GM10248 (cell line): ENCODE results near the gene RABL3.
"Not testable (repeated sequence)": the region's sequence is repeated elsewhere in the genome, so short reads cannot be mapped to it uniquely, and the experiment has no call there.

Source experiments
- CTCF ChIA-PET: fragments of 300-600 bp; sonication (Branson Sonifier 250); formaldehyde crosslinking; extraction: SDS; loops from one replicate; lab custom pipeline; 2021; ENCODE audit warnings: antibody characterized with exemption; lab: Yijun Ruan, JAX
- POLR2A ChIA-PET: fragments of 350-650 bp; sonication (Branson Sonifier 250); formaldehyde crosslinking; extraction: SDS; loops from one replicate; lab custom pipeline; 2020; ENCODE audit warnings: antibody characterized with exemption; lab: Yijun Ruan, JAX
- DNase-seq: peaks from one replicate; pipeline ENCODE4 v3.0.0; 2012; ENCODE audit errors: extremely low spot score
- TF ChIP-seq, protein P1 (sequence below): IDR thresholded peaks from 2 replicates; pipeline ENCODE4 v1.5.1; 2012; ENCODE audit warnings: mild to moderate bottlenecking, low read depth; ENCODE audit errors: extremely low read depth, missing control alignments, control extremely low read depth

The RABL3 gene

DNA sequence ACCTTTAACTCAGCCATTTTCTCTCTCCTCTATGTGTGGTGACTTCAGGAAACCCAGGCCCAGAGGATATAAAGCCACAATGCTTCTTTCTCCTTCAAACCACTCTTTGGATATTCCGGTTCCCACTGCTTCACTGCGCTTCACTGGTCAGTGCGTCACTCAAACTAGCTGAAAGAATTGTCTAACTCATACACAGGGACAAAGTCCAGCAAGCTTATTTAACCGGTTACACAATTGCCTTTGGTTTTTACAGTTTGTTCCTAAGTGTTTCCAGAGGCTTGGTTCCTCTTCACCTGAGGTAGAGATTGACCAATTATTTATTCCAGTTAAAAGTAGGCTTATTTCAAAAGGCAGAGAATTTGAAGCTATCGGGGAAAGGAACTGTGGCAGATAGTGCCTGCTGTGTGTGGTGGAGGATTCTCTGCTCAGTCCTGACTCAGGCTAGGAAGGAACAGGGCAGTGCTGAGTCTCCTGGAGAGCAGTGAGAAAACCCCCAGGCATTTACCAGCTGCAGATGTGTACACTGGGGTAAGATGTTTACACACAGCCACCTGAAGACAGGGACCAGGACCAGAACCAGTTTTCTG, 60.1 kb downstream of the RABL3 start, which contains the start of gene HGD:
Gene HGD, minus strand, starts transcription at position 145 of the 587 bp plus-strand sequence. Its CDS starts 128 bp downstream, at position 17.
- CTCF ChIA-PET, result interaction anchor here (1.2 to 1.9 kb wide), 4 partner anchors 14 to 121 kb away, joined by 3 to 5 read pairs (median 4); no protein-coding TSS in a partner anchor
- TF ChIP-seq, protein P1, sequence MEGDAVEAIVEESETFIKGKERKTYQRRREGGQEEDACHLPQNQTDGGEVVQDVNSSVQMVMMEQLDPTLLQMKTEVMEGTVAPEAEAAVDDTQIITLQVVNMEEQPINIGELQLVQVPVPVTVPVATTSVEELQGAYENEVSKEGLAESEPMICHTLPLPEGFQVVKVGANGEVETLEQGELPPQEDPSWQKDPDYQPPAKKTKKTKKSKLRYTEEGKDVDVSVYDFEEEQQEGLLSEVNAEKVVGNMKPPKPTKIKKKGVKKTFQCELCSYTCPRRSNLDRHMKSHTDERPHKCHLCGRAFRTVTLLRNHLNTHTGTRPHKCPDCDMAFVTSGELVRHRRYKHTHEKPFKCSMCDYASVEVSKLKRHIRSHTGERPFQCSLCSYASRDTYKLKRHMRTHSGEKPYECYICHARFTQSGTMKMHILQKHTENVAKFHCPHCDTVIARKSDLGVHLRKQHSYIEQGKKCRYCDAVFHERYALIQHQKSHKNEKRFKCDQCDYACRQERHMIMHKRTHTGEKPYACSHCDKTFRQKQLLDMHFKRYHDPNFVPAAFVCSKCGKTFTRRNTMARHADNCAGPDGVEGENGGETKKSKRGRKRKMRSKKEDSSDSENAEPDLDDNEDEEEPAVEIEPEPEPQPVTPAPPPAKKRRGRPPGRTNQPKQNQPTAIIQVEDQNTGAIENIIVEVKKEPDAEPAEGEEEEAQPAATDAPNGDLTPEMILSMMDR, result no peak
- POLR2A ChIA-PET, result no interaction called here
- no peak for DNase-seq

DNA sequence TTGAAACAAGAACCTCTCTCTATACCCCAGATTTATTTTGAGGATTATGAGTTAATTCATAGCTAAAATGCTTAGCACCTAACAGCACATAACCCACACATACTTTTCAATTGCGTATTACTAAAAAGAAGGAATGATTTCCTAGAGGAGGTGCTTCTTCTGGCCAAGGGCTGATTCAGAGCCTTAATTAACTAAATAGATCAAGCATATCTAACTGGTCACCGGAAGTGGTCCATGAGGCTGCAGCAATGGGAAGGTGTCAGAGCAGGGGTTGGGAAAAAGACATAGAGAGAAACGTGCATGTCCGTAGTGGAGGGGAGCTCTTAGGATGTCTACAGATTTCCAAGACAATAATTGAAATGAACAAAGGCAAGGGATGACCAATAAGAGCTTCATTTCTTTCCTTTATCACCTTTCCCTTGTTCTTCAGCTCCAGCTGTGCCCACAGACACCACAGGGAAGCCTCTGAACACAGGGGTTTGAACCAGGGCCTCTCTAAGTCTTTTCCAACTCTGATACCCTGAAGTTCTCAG, 60.7 kb downstream of the RABL3 start:
- TF ChIP-seq, protein P1, result no peak
- ChIA-PET POLR2A (no interaction called here), CTCF (interaction anchor here (1.2 to 1.6 kb wide), 3 partner anchors 13 to 120 kb away, joined by 3 to 4 read pairs (median 3); no protein-coding TSS in a partner anchor)
- no peak for DNase-seq

GRCh38 chr3:120681018-120681417, 61.3 kb downstream of the RABL3 start:
- ChIA-PET CTCF (interaction anchor here (1.6 kb wide), 1 partner anchor 18 kb away, joined by 4 read pairs; no protein-coding TSS in a partner anchor), POLR2A (no interaction called here)
- TF ChIP-seq, protein P1, result no peak
- DNase-seq, result no peak

- ChIA-PET CTCF (no interaction called here), POLR2A (no interaction called here)
- no peak for DNase-seq
- TF ChIP-seq, protein P1, result no peak
Observed at GRCh38 chr3:120680193-120680894, 62.0 kb downstream of the RABL3 start.

DNA sequence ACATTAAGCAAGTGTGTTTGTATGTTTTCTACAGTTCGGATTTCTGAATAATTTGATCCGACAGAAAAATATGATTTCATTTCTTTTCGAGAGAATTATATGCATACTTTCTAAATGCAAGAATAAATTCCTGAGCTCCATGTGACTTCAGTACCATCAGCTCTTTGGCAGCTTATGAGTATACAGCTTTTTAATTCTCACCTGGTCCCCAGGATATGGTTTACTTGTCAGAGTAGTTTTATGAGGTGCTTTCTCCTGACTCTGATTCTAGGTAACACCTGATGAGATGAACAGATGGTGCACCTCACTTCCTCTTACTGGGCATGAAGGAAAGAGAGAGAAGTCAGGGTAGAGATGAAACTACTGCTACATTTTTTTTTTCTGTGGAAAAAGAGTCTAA, 63.3 kb downstream of the RABL3 start:
- DNase-seq, result no peak
- TF ChIP-seq, protein P1, result no peak
- ChIA-PET CTCF (interaction anchor here (1.0 to 1.5 kb wide), 9 partner anchors 8 to 120 kb away, joined by 3 to 7 read pairs (median 4); no protein-coding TSS in a partner anchor), POLR2A (no interaction called here)

- CTCF ChIA-PET, result interaction anchor here (1.0 to 1.5 kb wide), 9 partner anchors 9 to 120 kb away, joined by 3 to 7 read pairs (median 4); no protein-coding TSS in a partner anchor
- POLR2A ChIA-PET, result no interaction called here
- peak; percentile 33 for DNase-seq
- TF ChIP-seq, protein P1, result no peak
Observed at GRCh38 chr3:120678331-120678947, 63.9 kb downstream of the RABL3 start.

DNA sequence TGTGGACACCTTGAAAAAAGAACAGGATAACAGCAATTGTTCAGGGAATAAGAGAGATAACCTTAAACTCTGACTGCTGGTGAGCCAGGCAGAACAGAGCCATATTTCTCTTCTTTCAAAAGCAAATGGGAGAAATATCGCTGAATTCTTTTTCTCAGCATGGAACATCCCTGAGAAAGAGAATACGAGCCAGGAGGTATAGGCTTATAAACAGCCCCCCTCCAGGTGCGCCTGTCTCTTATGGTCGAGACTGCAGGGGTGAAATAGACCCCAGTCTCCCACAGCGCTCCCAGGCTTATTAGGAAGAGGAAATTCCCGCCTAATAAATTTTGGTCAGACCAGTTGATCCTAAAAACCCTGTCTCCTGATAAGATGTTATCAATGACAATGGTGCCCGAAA, 65.1 kb downstream of the RABL3 start:
- POLR2A ChIA-PET, DNase-seq, CTCF ChIA-PET: not testable (repeated sequence)
